Measurements from ENCODE around the gene MGAT4C. TPM values are rescaled to one million over a fixed set of nuclear protein-coding genes. Genes with fewer than 3 reads are reported as not detected.

Gene MGAT4C
- total and polyA plus RNA-seq, 2 of the 8 experiments (the other 6 are each of a cell fraction or from before 2014, with no cell fraction given), result 1.6 to 2.5 TPM

GRCh38 chr12:86194721-86195120, 61.5 kb downstream of the MGAT4C start:
- WGBS, 2 experiments (ENCODE audit: extremely low coverage in 1 of 2, insufficient coverage in 1 of 2, insufficient read length in 1 of 2, insufficient replicate concordance in 2 of 2, low coverage in 1 of 2, low lambda C conversion rate in 2 of 2, missing lambda C conversion rate in 1 of 2), result 100% methylated on average over 2 of the region's 2 CpGs; no CpG with 5 or more reads in 1 of the 2 experiments
- H3K79me2 ChIP-seq (ENCODE audit: control insufficient read depth in 1 of 2, insufficient read depth in 2 of 2, low read length in 2 of 2), result no peaks in the 10 kb centered on the region
- no peak overlapping the region for H2BK12ac ChIP-seq (ENCODE audit: low read depth, low read length)
- no peak overlapping the region for H3K14ac ChIP-seq (ENCODE audit: insufficient read length)
- FAIRE-seq (no peak), DNase-seq (ENCODE audit: low read depth in 1 of 2, low spot score in 2 of 2) (no peak)
- H4K20me1 ChIP-seq (replicated peaks in 1 of 2; ENCODE audit: control insufficient read depth in 1 of 2, insufficient read depth in 2 of 2, low read length in 2 of 2), result no peaks in the 10 kb centered on the region
- no peaks in the 10 kb centered on the region for H3K27me3 ChIP-seq (replicated peaks in 1 of 4; ENCODE audit: control insufficient read depth in 3 of 4, extremely low read depth in 1 of 4, insufficient read depth in 3 of 4, low read length in 3 of 4)
- H3K23me2 ChIP-seq (ENCODE audit: low read depth, low read length), result no peaks in the 10 kb centered on the region; the same call in 1 of the 2 replicates
- H2AK5ac ChIP-seq (ENCODE audit: low read depth, low read length), result no peak overlapping the region
- no peaks in the 10 kb centered on the region for H3K4me1 ChIP-seq (replicated peaks in 1 of 4; ENCODE audit: control insufficient read depth in 3 of 4, insufficient read depth in 4 of 4, low read length in 3 of 4)
- no peak overlapping the region for H2BK5ac ChIP-seq (ENCODE audit: low read depth, low read length)
- no peak overlapping the region for H3K4ac ChIP-seq (replicated peaks; ENCODE audit: insufficient read length, low read depth, low read length)
- no peak overlapping the region for H3K23ac ChIP-seq (ENCODE audit: insufficient read length)
- H2AFZ ChIP-seq (ENCODE audit: low read length), result no peak overlapping the region
- H4K8ac ChIP-seq (ENCODE audit: extremely low read depth, insufficient read depth, low read length), result no peak overlapping the region
- no peak overlapping the region for H3K56ac ChIP-seq (replicated peaks; ENCODE audit: insufficient read length, low read depth, low read length)
- H4K91ac ChIP-seq (replicated peaks; ENCODE audit: insufficient read length, low read length), result no peak overlapping the region
- H2BK120ac ChIP-seq (replicated peaks; ENCODE audit: low read depth, low read length), result no peak overlapping the region
- H3K9me3 ChIP-seq (ENCODE audit: insufficient read depth in 2 of 2, low read depth in 1 of 2, low read length in 1 of 2), result no peaks in the 10 kb centered on the region
- no peak overlapping the region for H3K4me2 ChIP-seq (ENCODE audit: insufficient read depth in 1 of 2, low read depth in 2 of 2, low read length in 2 of 2)
- H3K18ac ChIP-seq (ENCODE audit: extremely low read depth, low read length), result no peak overlapping the region
- no peaks in the 10 kb centered on the region for H3K79me1 ChIP-seq (ENCODE audit: low read depth, low read length)
- no peak overlapping the region for H4K5ac ChIP-seq (ENCODE audit: insufficient read length, low read depth, low read length)
- H2BK20ac ChIP-seq (ENCODE audit: low read length), result no peak overlapping the region
- TF ChIP-seq KDM5A (IDR thresholded peaks at IDR 0.05; ENCODE audit: low read length), result no peak
- no peak for TF ChIP-seq TAF1 (IDR thresholded peaks at IDR 0.05; ENCODE audit: low read depth, low read length)
- TF ChIP-seq USF2 (IDR thresholded peaks at IDR 0.05; ENCODE audit: low read length), result no peak
- no peak for TF ChIP-seq ATF2 (IDR thresholded peaks at IDR 0.05; ENCODE audit: low read length)
- no peak for TF ChIP-seq PHF8 (conservative IDR thresholded peaks at IDR 0.05; ENCODE audit: low read depth, low read length)
- TF ChIP-seq SP2 (IDR thresholded peaks at IDR 0.05; ENCODE audit: low read length), result no peak
- TF ChIP-seq HDAC6 (IDR thresholded peaks at IDR 0.05; ENCODE audit: low read depth, low read length), result no peak
- no peak for TF ChIP-seq RBBP5 (IDR thresholded peaks at IDR 0.05; ENCODE audit: borderline replicate concordance, low read depth, low read length)
- no peak for TF ChIP-seq ZNF274 (IDR thresholded peaks at IDR 0.05; ENCODE audit: borderline replicate concordance, extremely low read depth, low read length)
- no peak for TF ChIP-seq EGR1 (IDR thresholded peaks at IDR 0.05; ENCODE audit: borderline replicate concordance, low read depth, low read length)
- TF ChIP-seq CTBP2 (IDR thresholded peaks at IDR 0.05; ENCODE audit: borderline replicate concordance, insufficient read depth, insufficient read length, low read length), result no peak
- ChIA-PET POLR2A (ENCODE audit: partially characterized antibody) (no interaction called here), CTCF (ENCODE audit: partially characterized antibody) (interaction anchor here (0.6 kb wide), 1 partner anchor 9 kb away, joined by 3 read pairs; no protein-coding TSS in a partner anchor)
- no peak overlapping the region for H2BK15ac ChIP-seq (ENCODE audit: low read length)
- no peak overlapping the region for H3K9ac ChIP-seq (replicated peaks in 1 of 4; ENCODE audit: extremely low read depth in 1 of 4, low read depth in 3 of 4, low read length in 3 of 4)
- no peak overlapping the region for H3K4me3 ChIP-seq (ENCODE audit: extremely low read depth in 1 of 4, insufficient read depth in 2 of 4, low read depth in 3 of 4, low read length in 4 of 4)
- H3K36me3 ChIP-seq (ENCODE audit: control insufficient read depth in 2 of 4, insufficient read depth in 4 of 4, low read length in 3 of 4), result no peaks in the 10 kb centered on the region
- H3K27ac ChIP-seq (ENCODE audit: low read depth, low read length), result no peak overlapping the region

Data from H1 (cell line).